ENCODE data around the gene PKD1L1. TPM values are rescaled to one million over a fixed set of nuclear protein-coding genes. Genes with fewer than 3 reads are reported as not detected.

Gene PKD1L1
- total and polyA plus RNA-seq, 4 donors: 0.26 to 1.1 (median 0.55) TPM

GRCh38 chr7:47965456-47965855, 17.2 kb upstream of the PKD1L1 start:
- no peak for TF ChIP-seq CTCF (IDR thresholded peaks at IDR 0.05; ENCODE audit: control extremely low read depth, extremely low read depth)
- no peak overlapping the region for H3K27ac ChIP-seq (ENCODE audit: low read depth in 1 of 2, low read length in 1 of 2)
- DNase-seq: no peak
- H3K9me3 ChIP-seq (ENCODE audit: control insufficient read depth in 4 of 4, insufficient read depth in 3 of 4, low read length in 3 of 4): no peaks in the 10 kb centered on the region
- no peaks in the 10 kb centered on the region for H3K4me1 ChIP-seq (ENCODE audit: control insufficient read depth in 5 of 5, insufficient read depth in 5 of 5, low read length in 5 of 5)
- H3K4me3 ChIP-seq: no peak overlapping the region
- no peaks in the 10 kb centered on the region for H3K27me3 ChIP-seq (ENCODE audit: control insufficient read depth in 3 of 3, insufficient read depth in 3 of 3, low read length in 2 of 3)
- 74 to 88% methylated on average over 5 of the region's 5 CpGs for WGBS, 2 donors
- H3K9ac ChIP-seq (ENCODE audit: insufficient read depth in 1 of 2, low read length in 2 of 2): no peak overlapping the region
- H3K36me3 ChIP-seq (ENCODE audit: control insufficient read depth in 4 of 4, insufficient read depth in 4 of 4, low read length in 4 of 4): peaks cover 25 to 69% (median 40%) of the 10 kb centered on the region in 4 donors
- ATAC-seq (ENCODE audit: insufficient read depth, low FRiP score): no peak

GRCh38 chr7:47962262-47962661, 14.0 kb upstream of the PKD1L1 start:
- Histone ChIP-seq H3K4me3 (no peak overlapping the region), H3K9ac (ENCODE audit: insufficient read depth in 1 of 2, low read length in 2 of 2) (no peak overlapping the region), H3K27me3 (ENCODE audit: control insufficient read depth in 3 of 3, insufficient read depth in 3 of 3, low read length in 2 of 3) (no peaks in the 10 kb centered on the region), H3K9me3 (ENCODE audit: control insufficient read depth in 4 of 4, insufficient read depth in 3 of 4, low read length in 3 of 4) (no peaks in the 10 kb centered on the region), H3K27ac (ENCODE audit: low read depth in 1 of 2, low read length in 1 of 2) (no peak overlapping the region), H3K36me3 (ENCODE audit: control insufficient read depth in 4 of 4, insufficient read depth in 4 of 4, low read length in 4 of 4) (peaks cover 22 to 59% (median 34%) of the 10 kb centered on the region in 4 donors), H3K4me1 (ENCODE audit: control insufficient read depth in 5 of 5, insufficient read depth in 5 of 5, low read length in 5 of 5) (no peaks in the 10 kb centered on the region)
- WGBS, 2 donors: 85 to 94% methylated on average over 3 of the region's 3 CpGs
- DNase-seq (no peak), ATAC-seq (ENCODE audit: insufficient read depth, low FRiP score) (no peak)
- TF ChIP-seq CTCF (IDR thresholded peaks at IDR 0.05; ENCODE audit: control extremely low read depth, extremely low read depth): no peak

- no peak for DNase-seq
- no peak for TF ChIP-seq CTCF (IDR thresholded peaks at IDR 0.05; ENCODE audit: control extremely low read depth, extremely low read depth)
- 69 to 72% methylated on average over 6 of the region's 6 CpGs for WGBS, 2 donors
- ATAC-seq (ENCODE audit: insufficient read depth, low FRiP score): no peak
- Histone ChIP-seq H3K9me3 (ENCODE audit: control insufficient read depth in 4 of 4, insufficient read depth in 3 of 4, low read length in 3 of 4) (no peaks in the 10 kb centered on the region), H3K4me1 (ENCODE audit: control insufficient read depth in 5 of 5, insufficient read depth in 5 of 5, low read length in 5 of 5) (no peaks in the 10 kb centered on the region), H3K4me3 (no peak overlapping the region), H3K9ac (ENCODE audit: insufficient read depth in 1 of 2, low read length in 2 of 2) (no peak overlapping the region), H3K27me3 (ENCODE audit: control insufficient read depth in 3 of 3, insufficient read depth in 3 of 3, low read length in 2 of 3) (no peaks in the 10 kb centered on the region), H3K27ac (ENCODE audit: low read depth in 1 of 2, low read length in 1 of 2) (no peak overlapping the region), H3K36me3 (ENCODE audit: control insufficient read depth in 4 of 4, insufficient read depth in 4 of 4, low read length in 4 of 4) (peaks cover 4 to 20% (median 13%) of the 10 kb centered on the region in 4 donors)
Measured at GRCh38 chr7:47957156-47957555, 8.9 kb upstream of the PKD1L1 start.

GRCh38 chr7:47956220-47956619, 8.0 kb upstream of the PKD1L1 start:
- DNase-seq (no peak), ATAC-seq (ENCODE audit: insufficient read depth, low FRiP score) (no peak)
- Histone ChIP-seq H3K4me3 (no peak overlapping the region), H3K27ac (ENCODE audit: low read depth in 1 of 2, low read length in 1 of 2) (no peak overlapping the region), H3K9ac (ENCODE audit: insufficient read depth in 1 of 2, low read length in 2 of 2) (no peak overlapping the region), H3K4me1 (ENCODE audit: control insufficient read depth in 5 of 5, insufficient read depth in 5 of 5, low read length in 5 of 5) (no peaks in the 10 kb centered on the region), H3K9me3 (ENCODE audit: control insufficient read depth in 4 of 4, insufficient read depth in 3 of 4, low read length in 3 of 4) (no peaks in the 10 kb centered on the region), H3K36me3 (ENCODE audit: control insufficient read depth in 4 of 4, insufficient read depth in 4 of 4, low read length in 4 of 4) (peaks cover 4 to 13% (median 10%) of the 10 kb centered on the region in 4 donors), H3K27me3 (ENCODE audit: control insufficient read depth in 3 of 3, insufficient read depth in 3 of 3, low read length in 2 of 3) (no peaks in the 10 kb centered on the region)
- no peak for TF ChIP-seq CTCF (IDR thresholded peaks at IDR 0.05; ENCODE audit: control extremely low read depth, extremely low read depth)
- 89 to 90% methylated on average over 6 of the region's 6 CpGs for WGBS, 2 donors

Data from lung (tissue), 12 donors.